ENCODE measurements around the gene DECR2. TPM values are rescaled to one million over a fixed set of nuclear protein-coding genes. Genes with fewer than 3 reads are reported as not detected.

The DECR2 gene
- total and polyA plus RNA-seq, 2 of the 13 experiments (the other 11 are each of a cell fraction or from before 2014, with no cell fraction given) = 36.3 to 44.6 TPM

GRCh38 chr16:379183-379960 is 22.3 kb upstream of the DECR2 start (continued):
- no peak for TF ChIP-seq KLF16 (CRISPR knock-in tag; IDR thresholded peaks at IDR 0.05)
- peak; percentile 6; the same call in 1 of the 2 replicates for TF ChIP-seq ZBTB38 (CRISPR knock-in tag; IDR thresholded peaks at IDR 0.05)
- TF ChIP-seq ZNF687 (CRISPR knock-in tag; IDR thresholded peaks at IDR 0.05) = peak; percentile 43; the same call in 1 of the 2 replicates
- TF ChIP-seq FOXC1 (CRISPR knock-in tag; IDR thresholded peaks at IDR 0.05; ENCODE audit: borderline replicate concordance) = no peak
- no peak for TF ChIP-seq ZUFSP (CRISPR knock-in tag; IDR thresholded peaks at IDR 0.05; ENCODE audit: borderline replicate concordance)
- TF ChIP-seq KLF6 (CRISPR knock-in tag; IDR thresholded peaks at IDR 0.05) = no peak
- TF ChIP-seq ATAD3A (CRISPR knock-in tag; IDR thresholded peaks at IDR 0.05) = no peak
- TF ChIP-seq DR1 (CRISPR knock-in tag; IDR thresholded peaks at IDR 0.05) = 0 out of 2 replicates have a peak, but pooled peaks have one; percentile 5
- TF ChIP-seq ZNF333 (CRISPR knock-in tag; IDR thresholded peaks at IDR 0.05; ENCODE audit: borderline replicate concordance) = no peak
- no peak for TF ChIP-seq POGK (CRISPR knock-in tag; conservative IDR thresholded peaks at IDR 0.05)
- no peak for TF ChIP-seq GATA4 (IDR thresholded peaks at IDR 0.05; ENCODE audit: borderline replicate concordance, low read depth)
- no peak for TF ChIP-seq BCL6 (CRISPR knock-in tag; IDR thresholded peaks at IDR 0.05)
- TF ChIP-seq SAP130 (CRISPR knock-in tag; IDR thresholded peaks at IDR 0.05; ENCODE audit: low read depth) = 0 out of 2 replicates have a peak, but pooled peaks have one; percentile 22
- no peak for TF ChIP-seq NFATC3 (CRISPR knock-in tag; IDR thresholded peaks at IDR 0.05)
- no peak for TF ChIP-seq ZFP82 (CRISPR knock-in tag; IDR thresholded peaks at IDR 0.05; ENCODE audit: borderline replicate concordance)
- TF ChIP-seq THAP7 (CRISPR knock-in tag; IDR thresholded peaks at IDR 0.05) = no peak
- no peak for TF ChIP-seq ZNF556 (CRISPR knock-in tag; IDR thresholded peaks at IDR 0.05; ENCODE audit: borderline replicate concordance)
- TF ChIP-seq ZBTB33 (CRISPR knock-in tag; IDR thresholded peaks at IDR 0.05) = peak; percentile 89

Data from HepG2 (cell line).